CD4-positive, alpha-beta T cell treated with Interleukin-10 for 1 hour (primary cell): ENCODE measurements around the gene PDE9A.

Experiments
- DNase-seq: peaks from one replicate; pipeline ENCODE4 v3.0.0-alpha.2; 2020

The PDE9A gene

GRCh38 chr21:42673633-42674328 lies 20.4 kb downstream of the PDE9A start:
- DNase-seq = no peak

GRCh38 chr21:42674351-42674940 lies 21.0 kb downstream of the PDE9A start:
- DNase-seq = no peak

- DNase-seq = no peak
Observed at GRCh38 chr21:42675403-42675802, 22.0 kb downstream of the PDE9A start.

- no peak for DNase-seq
Observed at GRCh38 chr21:42676808-42677207, 23.4 kb downstream of the PDE9A start.

- no peak for DNase-seq
Observed at GRCh38 chr21:42677339-42678321, 24.2 kb downstream of the PDE9A start.

GRCh38 chr21:42678618-42679295 lies 25.3 kb downstream of the PDE9A start:
- DNase-seq = no peak

GRCh38 chr21:42679319-42680057 lies 26.1 kb downstream of the PDE9A start:
- DNase-seq = no peak

- DNase-seq = no peak
Observed at GRCh38 chr21:42680058-42680330, 26.6 kb downstream of the PDE9A start.

- no peak for DNase-seq
Observed at GRCh38 chr21:42680429-42680828, 27.0 kb downstream of the PDE9A start.

- DNase-seq = peak; percentile 11
Observed at GRCh38 chr21:42681296-42682206, 28.1 kb downstream of the PDE9A start.

GRCh38 chr21:42682661-42683210 lies 29.3 kb downstream of the PDE9A start:
- DNase-seq = no peak

- peak; percentile 4 for DNase-seq
Observed at GRCh38 chr21:42683371-42684108, 30.1 kb downstream of the PDE9A start.

- DNase-seq = peak; percentile 45
Observed at GRCh38 chr21:42684109-42684916, 30.9 kb downstream of the PDE9A start.

GRCh38 chr21:42685036-42685435 lies 31.6 kb downstream of the PDE9A start:
- no peak for DNase-seq

GRCh38 chr21:42685954-42686500 lies 32.6 kb downstream of the PDE9A start:
- no peak for DNase-seq

GRCh38 chr21:42687796-42688195 lies 34.4 kb downstream of the PDE9A start:
- no peak for DNase-seq

- DNase-seq = no peak
Observed at GRCh38 chr21:42688226-42688840, 34.9 kb downstream of the PDE9A start.

GRCh38 chr21:42688841-42689371 lies 35.5 kb downstream of the PDE9A start:
- no peak for DNase-seq
